ENCODE data around the gene LRP2.

DNA sequence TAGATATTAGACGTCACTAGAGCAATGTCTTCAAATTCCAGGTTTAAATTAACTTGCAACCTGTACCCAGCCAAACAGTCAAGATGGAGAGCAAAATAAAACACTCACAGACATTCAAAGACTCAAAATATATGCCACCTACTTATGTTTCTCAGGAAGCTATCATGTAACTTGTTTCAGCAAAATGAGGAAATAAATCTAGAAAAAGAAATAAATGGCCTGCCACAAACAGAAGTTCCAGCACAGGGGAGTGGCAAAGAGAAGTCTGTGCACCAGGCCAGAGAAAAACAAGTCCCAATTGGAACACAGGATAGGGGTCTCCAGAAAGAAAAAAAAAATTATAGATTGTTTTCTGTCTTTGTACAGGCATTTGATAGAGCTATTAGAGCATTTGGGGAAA lies 96.7 kb downstream of the LRP2 start:
- TF ChIP-seq, protein P1, sequence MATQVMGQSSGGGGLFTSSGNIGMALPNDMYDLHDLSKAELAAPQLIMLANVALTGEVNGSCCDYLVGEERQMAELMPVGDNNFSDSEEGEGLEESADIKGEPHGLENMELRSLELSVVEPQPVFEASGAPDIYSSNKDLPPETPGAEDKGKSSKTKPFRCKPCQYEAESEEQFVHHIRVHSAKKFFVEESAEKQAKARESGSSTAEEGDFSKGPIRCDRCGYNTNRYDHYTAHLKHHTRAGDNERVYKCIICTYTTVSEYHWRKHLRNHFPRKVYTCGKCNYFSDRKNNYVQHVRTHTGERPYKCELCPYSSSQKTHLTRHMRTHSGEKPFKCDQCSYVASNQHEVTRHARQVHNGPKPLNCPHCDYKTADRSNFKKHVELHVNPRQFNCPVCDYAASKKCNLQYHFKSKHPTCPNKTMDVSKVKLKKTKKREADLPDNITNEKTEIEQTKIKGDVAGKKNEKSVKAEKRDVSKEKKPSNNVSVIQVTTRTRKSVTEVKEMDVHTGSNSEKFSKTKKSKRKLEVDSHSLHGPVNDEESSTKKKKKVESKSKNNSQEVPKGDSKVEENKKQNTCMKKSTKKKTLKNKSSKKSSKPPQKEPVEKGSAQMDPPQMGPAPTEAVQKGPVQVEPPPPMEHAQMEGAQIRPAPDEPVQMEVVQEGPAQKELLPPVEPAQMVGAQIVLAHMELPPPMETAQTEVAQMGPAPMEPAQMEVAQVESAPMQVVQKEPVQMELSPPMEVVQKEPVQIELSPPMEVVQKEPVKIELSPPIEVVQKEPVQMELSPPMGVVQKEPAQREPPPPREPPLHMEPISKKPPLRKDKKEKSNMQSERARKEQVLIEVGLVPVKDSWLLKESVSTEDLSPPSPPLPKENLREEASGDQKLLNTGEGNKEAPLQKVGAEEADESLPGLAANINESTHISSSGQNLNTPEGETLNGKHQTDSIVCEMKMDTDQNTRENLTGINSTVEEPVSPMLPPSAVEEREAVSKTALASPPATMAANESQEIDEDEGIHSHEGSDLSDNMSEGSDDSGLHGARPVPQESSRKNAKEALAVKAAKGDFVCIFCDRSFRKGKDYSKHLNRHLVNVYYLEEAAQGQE (IDR thresholded peaks at IDR 0.05; ENCODE audit: low read depth) = no peak
- TF ChIP-seq RAD21 (IDR thresholded peaks at IDR 0.05; ENCODE audit: low read depth) (no peak), NFIC (IDR thresholded peaks at IDR 0.05) (no peak)
- TF ChIP-seq, protein P2, sequence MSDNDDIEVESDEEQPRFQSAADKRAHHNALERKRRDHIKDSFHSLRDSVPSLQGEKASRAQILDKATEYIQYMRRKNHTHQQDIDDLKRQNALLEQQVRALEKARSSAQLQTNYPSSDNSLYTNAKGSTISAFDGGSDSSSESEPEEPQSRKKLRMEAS (IDR thresholded peaks at IDR 0.05) = no peak

Data from Ishikawa (cell line).